H1 (cell line): ENCODE results near the gene CCL15. TPM values are rescaled to one million over a fixed set of nuclear protein-coding genes. Genes with fewer than 3 reads are reported as not detected.

Experiments
- ASH2L ChIP-seq: fragments of 200-600, 300-600 bp; sonication (generic); IDR thresholded peaks from one replicate; pipeline ENCODE4 v1.7.1; 2017; ENCODE audit warnings: low read length
- BCL11A ChIP-seq, 2 experiments: IDR thresholded peaks; one replicate each; pipeline ENCODE4 v1.6.1; 2011; ENCODE audit warnings: low read depth in 2 of 2, low read length in 2 of 2, mild to moderate bottlenecking in 2 of 2
- CHD7 ChIP-seq: fragments of 300-600 bp; sonication (generic); IDR thresholded peaks from 2 replicates; pipeline ENCODE4 v1.7.1; 2012; ENCODE audit warnings: low read length, moderate library complexity, mild to moderate bottlenecking, inconsistent platforms; ENCODE audit not compliant: insufficient replicate concordance
- CREB1 ChIP-seq: IDR thresholded peaks from 2 replicates; pipeline ENCODE4 v1.6.1; 2012; ENCODE audit warnings: inconsistent platforms
- EGR1 ChIP-seq: IDR thresholded peaks from 2 replicates; pipeline ENCODE4 v1.6.1; 2011; ENCODE audit warnings: low read depth, low read length, borderline replicate concordance
- EP300 ChIP-seq, 2 experiments: IDR thresholded peaks; 1 replicate in 1 of 2; 2 replicates in 1 of 2; pipeline ENCODE4 v1.6.1; 2011 to 2012; ENCODE audit warnings: low read depth in 2 of 2, low read length in 2 of 2, mild to moderate bottlenecking in 2 of 2, borderline replicate concordance in 1 of 2, inconsistent platforms in 1 of 2, moderate library complexity in 1 of 2
- EZH2 ChIP-seq: fragments of 200-600 bp; sonication (generic); IDR thresholded peaks from 2 replicates; pipeline ENCODE4 v1.7.1; 2012; ENCODE audit warnings: low read depth, mild to moderate bottlenecking, moderate library complexity, low read length, inconsistent platforms; ENCODE audit not compliant: severe bottlenecking
- GABPA ChIP-seq: IDR thresholded peaks from 2 replicates; pipeline ENCODE4 v1.6.1; 2011; ENCODE audit warnings: mild to moderate bottlenecking, low read length, moderate library complexity, borderline replicate concordance; ENCODE audit not compliant: insufficient read depth
- POU5F1 ChIP-seq: IDR thresholded peaks from 2 replicates; pipeline ENCODE4 v1.6.1; 2011; ENCODE audit warnings: low read depth, mild to moderate bottlenecking, low read length, moderate library complexity
- RAD21 ChIP-seq, 2 experiments: IDR thresholded peaks in 1 of 2; conservative IDR thresholded peaks in 1 of 2; 2 replicates each; pipeline ENCODE4 v1.6.1; 2011; ENCODE audit warnings: low read depth in 2 of 2, low read length in 2 of 2, improper control_type of control experiment in 1 of 2, inconsistent platforms in 1 of 2, mild to moderate bottlenecking in 1 of 2, moderate library complexity in 1 of 2
- TCF12 ChIP-seq: IDR thresholded peaks from 2 replicates; pipeline ENCODE4 v1.6.1; 2011; ENCODE audit warnings: low read depth, mild to moderate bottlenecking, low read length
- polyA plus RNA-seq, 7 experiments: library from polyadenylated mRNA; depleted of rRNA in 3 of 7; stranded (reverse) in 5 of 7; unstranded in 2 of 7; fragments of >200 nt in 5 of 7; fragments of 200-250 nt in 2 of 7; gene quantifications; 1 replicate in 5 of 7; 2 replicates in 1 of 7; 4 replicates in 1 of 7; pipeline versions ENCODE4 v1.2.1 to v1.2.3, GENCODE V29; 2011 to 2013; ENCODE audit warnings: missing spikeins in 2 of 7, mixed read lengths in 2 of 7
- total RNA-seq: library from RNA; stranded (reverse); fragmentation: NEBNext Ultra II Directional; extraction: Animal tissue kit (Norgen Biotek cat#: 25700); gene quantifications from 2 replicates; pipeline ENCODE4 v1.2.1, GENCODE V29; 2021

CCL15 gene
- total and polyA plus RNA-seq, 2 of the 8 experiments (the other 6 are each of a cell fraction or from before 2014, with no cell fraction given), result not detected

- no peak for TF ChIP-seq CHD7
- no peak for TF ChIP-seq EGR1
- no peak for TF ChIP-seq BCL11A (IDR thresholded peaks at IDR 0.05; ENCODE audit: low read depth in 2 of 2, low read length in 2 of 2)
- no peak for TF ChIP-seq CREB1
- TF ChIP-seq EP300 (IDR thresholded peaks at IDR 0.05; ENCODE audit: borderline replicate concordance in 1 of 2, low read depth in 2 of 2, low read length in 2 of 2), result no peak
- no peak for TF ChIP-seq TCF12
- no peak for TF ChIP-seq POU5F1
- no peak for TF ChIP-seq ASH2L
- TF ChIP-seq GABPA, result no peak
- no peak for TF ChIP-seq RAD21 (IDR thresholded peaks at IDR 0.05 in 1 of 2, conservative IDR thresholded peaks at IDR 0.05 in 1 of 2; ENCODE audit: low read depth in 2 of 2, low read length in 2 of 2)
- TF ChIP-seq EZH2, result no peak
Observed at GRCh38 chr17:35998018-35998545, 3.3 kb downstream of the CCL15 start (continued).
